Activated CD8-positive, alpha-beta T cell treated with anti-CD3 and anti-CD28 coated beads for 36 hours (primary cell): ENCODE data around the gene TTLL3. TPM values are rescaled to one million over a fixed set of nuclear protein-coding genes. Genes with fewer than 3 reads are reported as not detected.
A peak's percentile ranks its signal among the peaks of the same experiment; 100 is the strongest.

Source experiments
- ATAC-seq: fragments of 200-7000 bp; cut with Tn5 transposase; one replicate; pipeline ENCODE4 v1.10.0; 2021; ENCODE audit warnings: mild to moderate bottlenecking, moderate library complexity
- CTCF ChIA-PET: fragments of 350-600 bp; sonication (Branson Sonifier 250); formaldehyde crosslinking; loops from one replicate; lab custom pipeline; 2021; ENCODE audit warnings: antibody characterized with exemption; lab: Charles Lee
- POLR2A ChIA-PET: fragments of 350-600 bp; sonication (Branson Sonifier 250); formaldehyde crosslinking; loops from one replicate; lab custom pipeline; 2021; ENCODE audit warnings: antibody characterized with exemption; lab: Charles Lee
- DNase-seq: peaks from one replicate; pipeline ENCODE4 v3.0.0-alpha.2; 2020
- H3K27ac Mint-ChIP-seq: one replicate; pipeline ENCODE4 v1.8.0; 2021; ENCODE audit warnings: mild to moderate bottlenecking, mixed read lengths
- H3K27me3 Mint-ChIP-seq: one replicate; pipeline ENCODE4 v1.8.0; 2021; ENCODE audit warnings: mixed read lengths
- H3K36me3 Mint-ChIP-seq: one replicate; pipeline ENCODE4 v1.8.0; 2021; ENCODE audit warnings: low read depth, mixed read lengths
- H3K4me1 Mint-ChIP-seq: one replicate; pipeline ENCODE4 v1.8.0; 2021; ENCODE audit warnings: low read depth, mixed read lengths
- H3K4me3 Mint-ChIP-seq: one replicate; pipeline ENCODE4 v1.8.0; 2021; ENCODE audit warnings: mild to moderate bottlenecking, moderate library complexity, mixed read lengths
- H3K9me3 Mint-ChIP-seq: one replicate; pipeline ENCODE4 v1.8.0; 2021; ENCODE audit warnings: mixed read lengths
- CTCF ChIP-seq: fragments of 200-600 bp; IDR thresholded peaks from one replicate; pipeline ENCODE4 v1.8.0; 2022; ENCODE audit warnings: antibody characterized with exemption, mild to moderate bottlenecking
- intact Hi-C: fragments of 100-400 bp; cut with micrococcal nuclease; formaldehyde crosslinking; loops from one replicate; pipeline ENCODE4 v1.10.0; 2022
- total RNA-seq, 2 experiments: library from RNA; stranded (reverse); gene quantifications; one replicate each; pipeline ENCODE4 v1.2.3, GENCODE V29; 2021

The TTLL3 gene
- total RNA-seq, 2 experiments from 2014 or later: 52.4 to 61.1 TPM

GRCh38 chr3:9815986-9816385 lies 5.9 kb downstream of the TTLL3 start:
- ATAC-seq (no peak), DNase-seq (no peak)
- Mint-ChIP-seq H3K27ac (no peak overlapping the region), H3K4me1 (peaks cover 3% of the 10 kb centered on the region), H3K9me3 (no peaks in the 10 kb centered on the region), H3K36me3 (peaks cover 16% of the 10 kb centered on the region), H3K27me3 (no peaks in the 10 kb centered on the region), H3K4me3 (no peak overlapping the region)
- CTCF ChIA-PET: interaction anchor here (1.1 to 1.4 kb wide), 2 partner anchors 11 to 24 kb away, joined by 3 to 4 read pairs; no protein-coding TSS in a partner anchor
- TF ChIP-seq CTCF: no peak
- POLR2A ChIA-PET: interaction anchor here (1.4 to 4.8 kb wide), 2 partner anchors 12 to 25 kb away, joined by 3 to 28 read pairs; no protein-coding TSS in a partner anchor
- intact Hi-C loops: no loop called here

GRCh38 chr3:9817436-9817835 lies 7.4 kb downstream of the TTLL3 start:
- intact Hi-C loops: no loop called here
- ChIA-PET POLR2A (interaction anchor here (0.6 to 4.8 kb wide), 4 partner anchors 8 to 60 kb away, joined by 3 to 28 read pairs (median 3); no protein-coding TSS in a partner anchor), CTCF (no interaction called here)
- Mint-ChIP-seq H3K27me3 (no peaks in the 10 kb centered on the region), H3K4me3 (no peak overlapping the region), H3K4me1 (no peaks in the 10 kb centered on the region), H3K27ac (no peak overlapping the region), H3K9me3 (no peaks in the 10 kb centered on the region), H3K36me3 (peaks cover 9% of the 10 kb centered on the region)
- no peak for ATAC-seq
- TF ChIP-seq CTCF: no peak
- no peak for DNase-seq

GRCh38 chr3:9818666-9819335 lies 8.7 kb downstream of the TTLL3 start:
- ATAC-seq: no peak
- H3K9me3 Mint-ChIP-seq: no peaks in the 10 kb centered on the region
- POLR2A ChIA-PET: interaction anchor here (0.9 to 1.5 kb wide), 2 partner anchors 9 to 50 kb away, joined by 3 to 5 read pairs; no protein-coding TSS in a partner anchor

GRCh38 chr3:9820543-9820942 lies 10.5 kb downstream of the TTLL3 start:
- Mint-ChIP-seq H3K9me3 (no peaks in the 10 kb centered on the region), H3K27me3 (no peaks in the 10 kb centered on the region), H3K27ac (no peak overlapping the region), H3K4me3 (no peak overlapping the region), H3K36me3 (peaks cover 5% of the 10 kb centered on the region), H3K4me1 (no peaks in the 10 kb centered on the region)
- ChIA-PET CTCF (interaction anchor here (0.6 to 1.5 kb wide), 2 partner anchors 21 to 355 kb away, joined by 3 to 4 read pairs; no protein-coding TSS in a partner anchor), POLR2A (interaction anchor here (1.3 to 1.5 kb wide), 2 partner anchors 10 to 32 kb away, joined by 3 to 4 read pairs; no protein-coding TSS in a partner anchor)
- TF ChIP-seq CTCF: no peak
- DNase-seq: no peak
- intact Hi-C loops: no loop called here
- no peak for ATAC-seq

More at GRCh38 chr3:9818666-9819335, 8.7 kb downstream of the TTLL3 start:
- intact Hi-C loops: no loop called here
- CTCF ChIA-PET: interaction anchor here (1.5 kb wide), 1 partner anchor 23 kb away, joined by 4 read pairs; no protein-coding TSS in a partner anchor
- DNase-seq: no peak
- no peak for TF ChIP-seq CTCF
- H3K27ac Mint-ChIP-seq: no peak overlapping the region
- H3K4me1 Mint-ChIP-seq: no peaks in the 10 kb centered on the region
- H3K36me3 Mint-ChIP-seq: peaks cover 5% of the 10 kb centered on the region
- no peak overlapping the region for H3K4me3 Mint-ChIP-seq
- no peaks in the 10 kb centered on the region for H3K27me3 Mint-ChIP-seq

- peaks cover 5% of the 10 kb centered on the region for H3K36me3 Mint-ChIP-seq
- no peak for TF ChIP-seq CTCF
- ChIA-PET CTCF (interaction anchor here (1.0 kb wide), 1 partner anchor 28 kb away, joined by 3 read pairs; no protein-coding TSS in a partner anchor), POLR2A (interaction anchor here (1.5 kb wide), 1 partner anchor 33 kb away, joined by 3 read pairs; no protein-coding TSS in a partner anchor)
- no peak overlapping the region for H3K4me3 Mint-ChIP-seq
- H3K9me3 Mint-ChIP-seq: no peaks in the 10 kb centered on the region
- no peaks in the 10 kb centered on the region for H3K27me3 Mint-ChIP-seq
- H3K27ac Mint-ChIP-seq: no peak overlapping the region
- peak; percentile 73 for ATAC-seq
- DNase-seq: no peak
- intact Hi-C loops: no loop called here
- H3K4me1 Mint-ChIP-seq: no peaks in the 10 kb centered on the region
These were observed 10.9 kb downstream of the TTLL3 start for GRCh38 chr3:9820946-9821345.
